HG03095 (cell line): ENCODE results near the gene TPI1.
"Not testable (repeated sequence)": the region's sequence is repeated elsewhere in the genome, so short reads cannot be mapped to it uniquely, and the experiment has no call there.

Experiments used
- ATAC-seq: cut with Tn5 transposase; IDR thresholded peaks from one replicate; pipeline ENCODE4 v1.9.1; 2021; ENCODE audit warnings: moderate library complexity; ENCODE audit not compliant: unreplicated experiment

TPI1 gene

GRCh38 chr12:6868211-6869048 lies 1.1 kb downstream of the TPI1 start:
- ATAC-seq = no peak

GRCh38 chr12:6869049-6870021 lies 2.0 kb downstream of the TPI1 start:
- ATAC-seq = no peak

DNA sequence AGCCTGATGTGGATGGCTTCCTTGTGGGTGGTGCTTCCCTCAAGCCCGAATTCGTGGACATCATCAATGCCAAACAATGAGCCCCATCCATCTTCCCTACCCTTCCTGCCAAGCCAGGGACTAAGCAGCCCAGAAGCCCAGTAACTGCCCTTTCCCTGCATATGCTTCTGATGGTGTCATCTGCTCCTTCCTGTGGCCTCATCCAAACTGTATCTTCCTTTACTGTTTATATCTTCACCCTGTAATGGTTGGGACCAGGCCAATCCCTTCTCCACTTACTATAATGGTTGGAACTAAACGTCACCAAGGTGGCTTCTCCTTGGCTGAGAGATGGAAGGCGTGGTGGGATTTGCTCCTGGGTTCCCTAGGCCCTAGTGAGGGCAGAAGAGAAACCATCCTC lies 3.0 kb downstream of the TPI1 start:
- ATAC-seq = not testable (repeated sequence)

DNA sequence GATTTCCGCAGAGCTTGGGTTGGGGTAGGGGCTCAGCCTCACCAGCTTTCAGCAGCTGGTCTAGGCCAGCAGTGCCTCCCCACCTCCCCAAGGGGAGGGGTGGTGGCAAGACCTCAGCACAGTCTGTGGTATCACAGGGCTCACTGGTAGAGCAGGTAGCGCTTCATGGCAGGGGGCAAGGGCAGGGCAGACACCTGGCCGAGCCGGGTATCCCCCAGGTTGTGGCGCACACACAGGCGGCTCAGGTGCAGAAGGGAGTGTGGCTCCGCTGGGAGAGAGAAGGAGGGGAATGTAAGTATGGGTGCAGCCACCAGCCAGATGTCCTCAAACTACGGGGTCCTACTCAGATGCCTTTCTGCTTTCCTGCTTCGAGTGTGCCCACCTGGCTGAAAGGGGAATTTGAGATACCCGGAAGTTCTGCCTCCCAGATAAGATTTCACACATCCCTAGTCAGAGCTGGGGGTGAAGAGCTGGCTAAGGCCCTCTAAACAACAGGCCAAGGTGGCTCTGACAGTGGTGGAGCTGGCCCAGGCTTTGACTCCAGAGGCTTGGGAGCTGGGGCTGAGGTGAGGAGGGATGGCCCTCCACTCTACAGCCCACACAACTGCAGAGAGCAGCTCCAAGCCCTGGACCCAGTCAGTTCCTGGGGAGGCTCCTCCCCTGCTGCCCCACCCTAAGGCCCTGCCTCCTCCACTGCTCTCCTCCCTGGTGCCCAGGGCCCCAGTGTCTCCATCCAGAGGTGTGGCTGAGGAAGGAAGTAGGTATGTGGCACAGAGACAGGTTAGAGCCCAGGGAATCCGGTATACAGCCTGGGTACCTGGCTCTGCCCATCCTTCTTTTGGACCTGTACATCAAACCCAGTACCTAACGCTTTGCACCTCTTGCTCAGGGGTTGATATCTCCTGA lies 4.0 kb downstream of the TPI1 start:
- ATAC-seq = no peak

GRCh38 chr12:6872073-6873048 lies 5.0 kb downstream of the TPI1 start:
- peak; percentile 31 for ATAC-seq

GRCh38 chr12:6873094-6874014 lies 6.0 kb downstream of the TPI1 start, which contains the start of gene SPSB2:
TSS of gene SPSB2 (minus strand) at chr12:6873303. CDS start at chr12:6872901, 402 bp downstream.
- ATAC-seq = peak; percentile 74

GRCh38 chr12:6874015-6874368 lies 6.7 kb downstream of the TPI1 start:
- ATAC-seq = not testable (repeated sequence)

- not testable (repeated sequence) for ATAC-seq
Observed at GRCh38 chr12:6879824-6880223, 12.5 kb downstream of the TPI1 start.

DNA sequence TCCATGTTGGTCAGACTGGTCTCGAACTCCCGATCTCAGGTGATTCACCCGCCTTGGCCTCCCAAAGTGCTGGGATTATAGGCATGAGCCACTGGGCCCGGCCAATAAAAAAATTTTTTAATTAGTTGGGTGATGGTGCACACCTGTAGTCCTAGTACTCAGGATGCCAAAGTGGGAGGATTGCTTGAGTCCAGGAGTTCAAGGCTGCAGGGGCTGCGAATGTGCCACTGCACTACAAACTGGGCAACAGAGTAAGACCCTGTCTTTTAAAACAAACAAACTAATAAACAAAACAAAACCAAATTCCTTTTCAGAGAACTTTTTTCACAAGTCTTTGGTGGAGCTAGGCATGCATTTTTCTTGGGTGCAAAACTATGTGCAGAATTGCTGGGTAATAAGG lies 15.9 kb downstream of the TPI1 start:
- no peak for ATAC-seq

DNA sequence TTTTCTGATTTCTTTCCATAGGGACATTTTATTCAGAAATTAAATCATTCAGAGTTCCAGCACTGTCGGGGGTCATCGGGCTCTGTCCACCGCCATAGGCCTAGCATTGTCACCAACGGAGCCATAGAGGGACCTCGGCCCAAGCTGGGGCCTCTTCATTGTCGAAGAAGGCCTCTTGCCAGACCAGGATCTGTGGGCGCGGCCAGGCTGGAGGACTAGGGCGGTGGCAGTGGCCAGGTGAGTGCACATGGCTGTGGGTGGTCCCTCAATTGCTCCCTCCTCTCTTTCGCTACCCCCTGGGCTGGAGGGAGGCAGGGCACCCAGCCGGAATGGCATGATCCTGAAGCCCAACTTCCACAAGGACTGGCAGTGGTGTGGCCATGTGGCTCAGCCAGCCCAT lies 16.4 kb downstream of the TPI1 start:
- ATAC-seq = no peak

GRCh38 chr12:6884539-6884938 lies 17.2 kb downstream of the TPI1 start:
- no peak for ATAC-seq

- not testable (repeated sequence) for ATAC-seq
Observed at GRCh38 chr12:6886206-6886999, 19.1 kb downstream of the TPI1 start.

- no peak for ATAC-seq
Observed at GRCh38 chr12:6887460-6887859, 20.1 kb downstream of the TPI1 start.

DNA sequence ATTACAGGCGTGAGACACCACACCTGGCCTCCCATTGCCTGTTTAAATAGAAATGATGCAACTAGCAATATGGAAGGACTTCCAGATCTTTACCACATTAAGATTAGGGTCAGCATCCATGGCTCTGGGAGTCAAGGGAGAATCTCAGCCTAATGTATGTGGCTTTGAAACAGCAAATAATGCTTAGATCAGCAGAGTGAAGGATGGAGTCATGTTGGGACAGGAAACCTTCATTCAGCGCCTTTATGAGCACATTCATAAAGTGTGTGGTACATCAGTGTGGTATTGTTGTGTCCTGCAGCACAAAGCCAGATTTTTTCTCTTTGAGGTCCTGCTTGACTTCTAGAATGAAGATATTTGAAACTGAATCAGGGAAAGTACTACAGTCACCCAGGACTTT lies 21.0 kb downstream of the TPI1 start:
- no peak for ATAC-seq

GRCh38 chr12:6888794-6889193 lies 21.5 kb downstream of the TPI1 start:
- not testable (repeated sequence) for ATAC-seq

DNA sequence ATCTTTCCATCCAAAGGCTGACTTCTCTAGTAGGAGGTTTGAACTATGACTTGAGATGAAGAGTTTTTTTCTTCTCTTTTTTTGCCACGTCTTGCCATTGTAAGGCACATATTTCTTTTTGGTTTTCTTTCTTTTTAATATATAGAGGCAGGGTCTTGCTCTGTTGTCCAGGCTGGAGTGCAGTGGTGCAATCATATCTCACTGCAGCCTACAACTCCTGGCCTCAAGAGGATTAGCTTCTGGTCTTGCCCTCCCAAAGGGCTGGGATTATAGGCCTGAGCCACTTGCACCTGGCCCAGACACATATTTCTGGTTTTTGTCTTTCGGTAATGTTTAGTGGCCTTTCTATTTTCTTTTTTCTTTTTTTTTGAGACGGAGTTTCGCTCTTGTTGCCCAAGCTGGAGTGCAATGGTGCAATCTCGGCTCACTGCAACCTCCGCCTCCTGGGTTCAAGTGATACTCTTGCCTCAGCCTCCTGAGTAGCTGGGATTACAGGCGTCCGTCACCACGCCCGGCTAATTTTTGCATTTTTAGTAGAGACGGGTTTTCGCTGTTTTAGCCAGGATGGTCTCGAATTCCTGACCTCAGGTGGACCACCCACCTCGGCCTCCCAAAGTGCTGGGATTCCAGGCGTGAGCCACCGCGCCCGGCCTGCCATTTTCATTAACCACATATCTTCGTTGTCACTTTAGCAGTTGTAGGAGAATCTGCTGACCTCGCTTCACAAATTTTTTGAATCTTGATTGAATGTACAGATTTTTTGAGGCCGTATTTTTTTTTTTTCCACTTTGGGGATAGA lies 22.6 kb downstream of the TPI1 start:
- not testable (repeated sequence) for ATAC-seq
